T-helper 1 cell treated with Interleukin-12 subunit alpha and Interleukin-12 subunit beta and Interleukin-4 antibody, amounts not matched to agents 30 ng/mL and 1 ng/mL, for 36 hours (primary cell): ENCODE data around the gene TBC1D4. TPM values are rescaled to one million over a fixed set of nuclear protein-coding genes. Genes with fewer than 3 reads are reported as not detected.
"Not testable (repeated sequence)": the region's sequence is repeated elsewhere in the genome, so short reads cannot be mapped to it uniquely, and the experiment has no call there.

Experiments used
- intact Hi-C: fragments of 100-400 bp; cut with micrococcal nuclease; formaldehyde crosslinking; loops from one replicate; pipeline ENCODE4 v1.15.1; 2024
- total RNA-seq: library from RNA; stranded (reverse); gene quantifications from 2 replicates; pipeline ENCODE4 v1.2.3, GENCODE V29; 2022

The TBC1D4 gene
- total RNA-seq, 1 donor from 2014 or later = 11.9 TPM

DNA sequence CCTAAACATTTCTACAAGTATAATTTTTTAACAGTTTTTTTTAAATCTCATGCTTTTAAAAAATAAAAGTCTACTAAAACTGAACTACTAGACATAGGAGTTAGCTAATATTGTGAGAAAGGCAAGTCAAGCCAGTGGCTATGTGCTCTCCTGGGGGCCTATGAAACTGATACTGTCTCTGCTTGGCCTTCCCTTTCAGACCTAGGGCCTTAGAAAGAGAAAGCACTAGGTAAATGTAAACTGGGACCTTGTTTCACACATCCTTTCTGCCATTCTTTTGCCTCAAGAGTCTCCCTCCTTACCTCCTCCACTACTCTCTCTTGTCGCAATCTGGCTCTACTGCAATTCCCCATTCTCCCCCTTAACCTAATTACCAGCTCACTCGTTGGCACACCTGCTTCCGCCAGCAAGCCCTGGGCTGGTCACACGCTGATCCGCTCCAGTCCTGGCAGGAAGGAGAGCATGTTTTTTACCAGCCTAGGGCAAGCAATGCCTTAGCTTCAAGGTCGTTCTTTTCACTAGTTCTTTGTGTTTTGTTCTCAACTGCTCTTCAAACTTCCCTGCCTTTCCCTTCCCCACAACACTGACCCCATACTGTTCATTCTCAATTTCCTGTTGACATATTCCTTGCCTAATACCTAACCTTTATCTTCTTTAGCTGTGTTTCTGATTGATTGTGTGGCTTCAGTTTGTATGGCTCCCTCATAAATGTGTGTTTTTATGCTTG is 23.1 kb downstream of the TBC1D4 start:
- intact Hi-C loops = no loop called here

DNA sequence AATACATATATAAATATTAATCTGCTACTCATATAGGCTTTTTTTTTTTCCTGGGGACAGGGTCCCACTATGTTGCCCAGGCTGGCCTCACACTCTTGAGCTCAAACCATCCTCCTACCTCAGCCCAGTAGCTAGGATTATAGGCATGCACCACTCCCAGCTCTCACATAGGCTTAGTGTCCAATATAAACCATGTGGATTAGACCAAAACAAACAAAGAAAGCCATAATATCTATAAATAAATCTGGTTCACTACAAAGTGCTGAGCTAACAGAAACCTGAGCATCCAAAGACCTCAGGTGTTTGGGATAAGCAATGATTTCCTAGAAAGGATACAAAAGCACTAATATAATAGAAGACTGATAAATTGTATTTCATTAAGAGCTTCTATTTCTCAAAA is 26.0 kb downstream of the TBC1D4 start:
- intact Hi-C loops = no loop called here

DNA sequence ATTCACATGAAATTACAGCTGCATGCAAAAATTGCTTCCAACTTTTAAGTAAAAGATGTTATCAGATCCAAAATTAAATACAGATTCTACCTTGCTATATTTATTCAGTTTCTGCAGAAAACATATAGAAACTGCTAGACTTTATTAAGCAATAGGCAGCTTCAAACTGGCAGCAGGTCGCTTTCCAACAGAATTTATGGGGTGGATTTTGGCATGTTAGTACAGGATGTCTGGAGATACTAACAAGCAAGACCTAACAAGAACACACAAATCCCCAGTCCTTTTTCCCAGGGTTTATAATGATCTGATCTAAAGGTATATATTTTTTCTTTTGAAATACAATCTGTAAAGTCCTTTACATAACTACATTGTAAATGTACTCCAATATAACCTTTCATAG is 27.5 kb downstream of the TBC1D4 start:
- intact Hi-C loops = no loop called here

DNA sequence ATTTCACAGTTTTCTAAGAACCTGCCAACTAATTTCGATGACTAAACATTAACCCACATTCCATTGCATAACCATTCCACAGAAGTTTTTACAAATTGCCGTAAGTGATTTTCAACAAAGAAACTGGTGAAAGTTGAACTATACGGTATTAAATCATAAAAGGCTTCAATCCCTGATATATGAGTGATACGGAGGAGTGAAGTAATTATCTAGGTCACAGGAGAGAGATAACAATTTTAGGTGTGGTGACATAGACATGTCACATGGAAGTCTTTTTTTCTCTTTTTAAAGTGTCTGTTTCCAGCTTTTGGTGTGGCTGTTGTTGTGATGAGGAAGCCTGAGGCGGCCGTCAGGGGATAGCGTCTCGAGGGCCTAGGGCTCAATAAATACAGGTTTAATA is 29.4 kb downstream of the TBC1D4 start:
- intact Hi-C loops = no loop called here

DNA sequence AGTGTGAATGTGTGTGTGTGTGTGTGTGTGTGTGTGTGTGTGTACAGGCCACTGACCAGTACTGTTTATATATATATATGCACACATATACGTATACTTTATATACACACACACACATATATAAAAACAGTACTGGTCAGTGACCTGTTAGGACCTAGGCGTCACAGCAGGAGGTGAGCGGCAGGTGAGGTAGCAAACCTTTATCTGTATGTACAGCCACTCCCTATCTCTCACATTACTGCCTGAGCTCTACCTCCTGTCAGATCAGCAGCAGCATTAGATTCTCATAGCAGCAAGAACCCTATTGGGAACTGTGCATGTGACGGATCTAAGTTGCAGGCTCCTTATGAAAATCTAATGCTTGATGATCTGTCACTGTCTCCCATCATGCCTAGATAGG is 34.5 kb downstream of the TBC1D4 start:
- intact Hi-C loops = no loop called here

DNA sequence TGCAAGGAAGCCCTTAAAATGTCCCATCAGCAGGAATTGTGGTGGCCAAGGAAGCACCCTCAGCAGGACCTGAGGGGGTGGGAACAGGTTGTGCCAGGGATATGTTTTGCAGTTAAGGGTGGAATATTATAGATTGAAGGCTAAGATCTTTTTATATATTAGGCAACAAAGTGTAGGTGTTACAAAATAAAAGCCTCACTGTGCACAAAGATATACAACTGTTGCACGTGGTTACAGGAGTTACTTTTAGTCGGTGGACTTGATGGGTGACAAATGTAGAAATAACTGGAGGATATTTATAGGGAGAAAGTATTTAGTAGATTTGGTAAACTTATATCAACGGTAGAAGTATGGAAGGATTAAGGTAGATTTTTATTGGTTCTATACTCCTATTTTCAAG is 35.1 kb downstream of the TBC1D4 start:
- intact Hi-C loops = no loop called here

DNA sequence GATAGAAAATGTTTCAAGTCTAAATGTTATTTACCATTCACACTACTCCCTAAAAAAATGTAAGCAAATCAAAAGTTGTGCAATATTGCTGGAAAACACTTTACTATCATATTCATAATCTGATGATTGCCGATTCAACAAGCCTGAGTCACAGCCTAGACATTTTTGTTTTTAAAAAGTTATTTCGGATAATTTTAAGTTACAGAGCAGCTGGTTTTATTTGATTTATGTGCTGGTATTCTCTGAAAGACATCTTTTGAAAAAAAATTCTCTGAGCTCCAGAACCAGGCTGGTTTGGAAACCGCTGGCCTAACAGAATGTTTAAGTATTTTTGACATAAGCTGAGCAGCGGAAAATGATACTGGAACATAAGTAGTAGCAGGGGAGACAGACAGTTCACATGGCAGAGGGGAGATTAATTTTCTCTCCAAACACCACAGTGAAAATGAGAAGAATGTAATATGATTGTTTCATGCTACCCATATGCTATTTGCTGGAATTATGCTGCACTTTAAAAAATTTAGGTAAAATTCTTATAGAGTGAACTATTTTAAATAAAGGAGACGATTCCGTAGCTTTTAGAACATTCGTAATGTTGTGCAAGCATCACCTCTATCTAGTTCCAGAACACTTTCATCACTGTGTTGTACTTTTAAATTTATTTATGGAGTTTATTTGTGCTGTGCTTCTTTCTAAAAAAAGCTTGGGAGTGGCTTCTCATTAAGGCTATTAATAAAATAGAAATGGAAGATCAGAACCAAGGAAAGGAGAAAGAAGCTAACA is 36.1 kb downstream of the TBC1D4 start:
- intact Hi-C loops = no loop called here

DNA sequence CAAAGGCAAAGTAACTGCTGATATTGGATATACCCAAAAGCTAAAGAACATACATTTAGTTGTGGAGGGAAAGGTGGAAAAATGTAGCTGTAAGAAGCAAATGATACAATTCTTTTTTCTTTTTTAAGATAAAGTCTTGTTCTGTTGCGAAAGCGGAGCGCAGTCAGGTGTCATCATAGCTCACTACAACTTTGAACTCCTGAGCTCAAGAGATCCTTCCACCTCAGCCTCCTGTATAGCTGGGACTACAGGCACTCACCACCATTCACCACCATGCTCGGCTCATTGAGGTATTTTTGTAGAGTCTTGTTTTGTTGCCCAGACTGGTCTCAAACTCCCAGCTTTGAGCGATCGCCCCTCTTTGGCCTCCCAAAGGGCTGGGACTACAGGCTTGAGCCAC is 38.0 kb downstream of the TBC1D4 start:
- intact Hi-C loops = no loop called here

DNA sequence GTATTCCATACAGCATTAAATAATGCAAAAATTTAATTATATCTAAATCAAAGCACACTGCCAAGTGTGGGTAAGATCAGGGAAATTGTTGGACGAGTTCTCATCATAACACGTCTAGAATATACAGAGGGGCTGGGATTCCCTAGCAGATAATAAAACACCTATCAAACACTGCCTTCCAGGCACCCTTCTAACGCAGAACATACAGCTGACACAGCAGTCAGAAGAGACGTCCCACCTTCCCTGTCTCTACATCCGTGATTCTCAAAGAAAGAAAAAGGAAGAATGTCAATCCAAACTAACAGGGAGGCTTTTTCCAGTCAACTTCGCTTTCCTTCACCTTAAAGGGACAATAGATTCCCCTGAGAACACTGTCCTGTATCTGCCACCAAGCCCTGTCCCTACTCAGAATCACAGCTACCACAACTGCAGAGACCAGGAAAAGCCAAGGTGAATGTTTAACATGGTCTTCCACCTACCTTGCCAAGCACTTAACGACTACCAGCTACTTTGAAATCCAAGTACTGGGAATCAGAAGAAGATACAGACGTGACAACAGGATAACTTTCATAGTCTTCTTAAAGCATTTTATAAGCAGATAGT is 38.5 kb downstream of the TBC1D4 start:
- intact Hi-C loops = no loop called here

DNA sequence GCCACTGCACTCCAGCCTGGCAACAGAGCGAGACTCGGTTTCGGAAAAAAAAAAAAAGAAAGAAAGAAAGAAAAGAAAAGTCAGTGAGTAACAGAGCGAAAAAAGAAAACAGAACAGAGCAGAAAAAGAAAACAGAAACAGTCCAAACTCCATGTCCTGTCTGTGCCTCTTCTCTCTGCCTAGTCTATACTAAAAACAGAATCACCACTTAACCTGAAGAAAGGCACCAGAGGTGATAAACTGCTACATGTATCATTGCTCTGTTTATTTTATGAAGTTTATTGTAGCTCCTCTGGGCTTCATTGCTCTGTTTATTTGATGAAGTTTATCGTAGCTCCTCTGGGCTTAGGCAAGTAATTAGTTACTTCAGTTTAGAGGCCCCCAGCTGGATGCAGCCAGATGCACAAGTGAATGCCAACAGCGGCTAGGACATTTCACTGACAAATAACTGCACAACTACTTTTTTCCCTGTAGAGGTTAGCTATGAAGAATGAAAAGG is 39.2 kb downstream of the TBC1D4 start:
- intact Hi-C loops = no loop called here

DNA sequence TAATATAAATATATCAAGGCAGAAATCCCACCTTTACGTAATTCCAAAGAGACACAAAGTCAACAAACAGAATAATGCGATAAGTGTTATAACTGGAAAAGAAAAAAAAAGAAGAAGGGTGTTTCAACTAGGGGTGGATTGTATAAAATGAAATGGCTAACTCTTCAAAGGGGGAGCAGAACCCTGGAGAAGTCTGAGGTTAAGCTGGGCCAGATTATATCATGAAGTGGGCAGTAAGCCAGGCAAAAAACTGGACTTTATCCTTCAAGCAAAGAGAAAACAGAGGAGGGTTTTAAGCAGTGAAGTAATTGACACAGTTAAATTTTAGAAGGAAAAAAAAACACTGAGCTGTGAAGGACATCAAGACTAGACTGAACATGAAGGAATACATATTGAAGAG is 41.9 kb downstream of the TBC1D4 start:
- intact Hi-C loops = no loop called here

DNA sequence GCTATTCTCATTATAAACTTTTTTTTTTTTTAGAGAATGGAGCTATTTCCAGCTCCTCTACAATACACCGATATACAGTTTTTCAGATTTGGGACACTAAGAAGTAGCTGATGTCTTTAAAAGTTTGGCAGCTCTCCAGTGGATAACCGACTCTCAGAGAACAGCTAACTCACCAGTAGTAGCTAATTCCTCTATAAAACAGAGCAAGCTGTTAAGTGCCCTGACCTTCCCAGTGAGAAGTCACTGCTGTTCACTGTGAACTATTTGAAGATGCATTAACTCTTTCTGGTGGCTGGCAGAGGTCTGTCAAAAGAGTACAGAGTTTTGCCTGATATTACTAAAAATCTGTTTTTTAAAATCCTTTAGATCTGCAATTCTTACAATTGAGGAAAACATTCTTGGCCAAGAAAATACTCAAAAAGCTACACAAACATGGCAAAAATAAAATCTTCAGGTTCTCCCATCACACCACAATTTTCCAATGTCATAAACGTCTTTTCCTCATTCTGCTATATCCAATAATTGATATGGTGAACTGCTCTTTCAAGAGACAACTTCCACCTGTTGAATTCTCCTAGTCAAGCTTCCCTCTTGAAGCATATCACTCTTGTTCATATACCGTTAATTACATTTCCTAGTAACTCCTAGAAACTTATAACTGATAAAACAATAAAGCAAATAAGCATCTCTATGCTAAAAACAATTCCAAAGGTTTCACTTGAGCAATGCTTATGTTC is 44.2 kb downstream of the TBC1D4 start:
- intact Hi-C loops = no loop called here

DNA sequence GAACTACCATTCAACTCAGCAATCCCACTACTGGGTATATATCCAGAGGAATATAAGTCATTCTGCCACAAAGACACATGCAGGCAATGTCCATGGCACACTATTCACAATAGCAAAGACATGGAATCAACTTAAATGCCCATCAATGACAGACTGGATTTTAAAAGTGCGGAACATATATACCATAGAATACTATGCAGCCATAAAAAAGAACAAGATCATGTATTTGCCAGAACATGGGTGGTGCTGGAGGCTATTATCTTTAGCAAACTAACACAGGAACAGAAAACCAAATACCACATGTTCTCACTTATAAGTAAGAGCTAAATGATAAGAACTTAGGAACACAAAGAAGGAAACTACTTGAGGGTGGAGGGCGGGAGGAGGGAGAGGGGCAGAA is 47.8 kb downstream of the TBC1D4 start:
- intact Hi-C loops = not testable (repeated sequence)

DNA sequence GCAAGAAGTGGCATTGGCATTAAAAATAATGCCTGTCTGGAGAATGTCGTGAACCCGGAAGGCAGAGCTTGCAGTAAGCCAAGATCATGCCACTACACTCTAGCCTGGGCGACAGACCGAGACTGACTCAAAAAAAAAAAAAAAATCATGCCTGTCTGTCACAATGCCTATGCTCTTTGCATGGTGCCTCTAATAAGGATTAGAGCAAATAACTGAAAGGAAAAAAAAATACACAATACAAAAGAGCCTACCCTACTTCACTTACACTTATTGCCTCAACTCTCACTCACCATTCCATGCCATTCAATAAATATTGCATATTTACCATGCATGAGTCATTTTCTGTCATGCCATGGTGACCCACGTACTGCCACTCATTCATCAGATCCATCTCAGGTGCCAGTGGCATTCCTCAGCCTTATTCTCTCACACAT is 49.1 kb downstream of the TBC1D4 start:
- intact Hi-C loops = no loop called here

DNA sequence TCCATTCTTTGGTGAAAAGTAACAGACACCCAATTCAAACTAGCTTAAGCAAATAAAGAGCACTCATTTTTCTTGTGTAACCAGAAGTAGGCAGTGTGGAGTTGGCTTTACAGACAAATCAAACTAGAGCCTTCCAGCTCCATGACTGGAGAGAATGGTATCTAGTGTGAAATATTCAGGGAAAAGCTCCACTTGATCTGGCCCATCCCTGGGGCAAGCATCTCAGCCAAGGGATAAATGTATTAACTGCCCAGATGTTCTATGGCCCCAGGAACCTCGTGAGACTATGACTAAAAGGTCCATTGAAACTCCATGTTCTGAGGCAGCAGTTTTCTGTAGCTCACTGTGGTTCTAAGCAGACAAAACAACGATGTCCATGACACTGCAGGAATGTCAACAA is 49.9 kb downstream of the TBC1D4 start:
- intact Hi-C loops = no loop called here

DNA sequence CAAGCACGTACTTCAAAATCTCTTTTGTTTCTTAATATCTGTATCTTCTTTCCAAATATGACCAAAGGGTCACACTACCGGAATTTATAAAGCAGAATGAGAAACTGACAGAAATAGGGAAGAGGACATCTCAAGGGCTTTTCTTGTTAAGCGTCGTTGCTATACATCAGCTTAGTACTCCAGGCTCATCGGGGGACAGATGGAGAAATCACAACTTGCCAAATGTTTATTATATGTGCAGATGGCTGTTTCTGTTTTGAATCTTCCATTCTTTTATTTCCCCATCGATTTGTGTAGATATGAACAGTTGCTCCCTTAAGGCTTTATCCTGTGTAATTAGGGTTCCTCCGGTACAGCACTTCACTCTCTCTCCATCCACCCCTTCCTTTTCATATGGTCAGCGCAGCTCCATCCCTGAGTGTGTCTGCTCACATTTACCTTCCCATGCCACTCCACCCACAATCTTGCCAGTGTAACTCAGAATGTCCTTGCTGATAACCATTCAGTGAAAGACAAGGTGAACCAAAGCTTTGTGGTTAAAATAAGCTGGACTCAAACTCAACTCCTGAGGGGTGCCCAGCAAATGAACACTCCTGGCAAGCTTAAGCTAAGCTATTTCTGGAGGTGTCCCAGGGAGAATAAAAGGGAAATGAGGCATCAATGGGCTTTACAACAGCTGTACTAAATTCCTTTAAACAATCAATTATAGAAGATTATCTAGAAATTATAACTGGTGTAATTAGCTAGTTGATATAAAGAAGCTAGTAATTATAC is 51.3 kb downstream of the TBC1D4 start:
- intact Hi-C loops = no loop called here

DNA sequence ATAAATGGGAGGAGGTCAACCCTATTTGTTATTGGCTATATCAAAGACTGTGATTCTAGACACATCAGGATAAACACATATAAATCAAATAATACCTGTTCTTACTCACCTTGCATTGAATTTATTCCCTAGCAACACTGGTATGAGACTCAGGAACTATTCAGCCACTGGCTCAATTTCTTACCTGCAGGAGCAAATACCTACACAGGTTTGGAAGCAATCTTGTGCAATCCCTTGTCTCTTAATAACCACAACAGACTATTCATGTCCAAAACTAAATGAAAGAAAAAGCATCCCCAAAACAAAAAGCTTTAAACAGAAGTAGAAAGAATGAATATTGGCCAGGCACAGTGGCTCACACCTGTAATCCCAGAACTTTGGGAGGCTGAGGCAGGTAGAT is 55.5 kb downstream of the TBC1D4 start:
- intact Hi-C loops = no loop called here

DNA sequence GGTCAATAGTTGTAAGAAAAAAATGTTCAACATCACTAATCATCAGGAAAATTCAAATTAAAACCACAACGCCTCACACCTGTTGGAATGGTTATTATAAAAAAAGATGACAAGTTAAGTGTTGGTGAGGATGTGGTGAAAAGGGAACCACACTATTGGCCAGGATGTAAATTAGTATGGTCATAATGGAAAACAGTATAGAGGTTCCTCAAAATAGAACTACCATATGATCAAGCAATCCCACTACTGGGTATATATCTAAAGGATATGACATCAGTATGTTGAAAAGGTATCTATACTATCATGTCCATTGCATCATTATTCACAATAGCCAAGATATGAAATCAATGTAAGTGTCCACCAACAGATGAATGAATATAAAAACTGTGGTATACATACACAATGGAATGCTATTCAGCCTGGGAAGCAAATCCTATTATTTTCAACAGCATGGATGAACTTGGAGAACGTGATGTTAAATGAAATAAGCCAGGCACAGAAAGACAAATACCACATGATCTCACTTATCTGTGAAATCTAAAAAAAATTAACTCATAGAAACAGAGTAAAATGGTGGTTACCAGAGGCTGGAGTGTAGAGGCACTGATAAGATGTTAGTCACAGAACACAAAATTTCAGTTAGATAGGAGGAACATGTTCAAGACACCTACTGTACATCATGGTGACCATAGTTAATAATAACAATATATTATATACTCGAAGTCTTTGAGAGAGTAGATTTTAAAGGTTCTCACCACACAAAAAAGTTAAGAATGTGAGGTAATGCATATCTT is 56.6 kb downstream of the TBC1D4 start:
- intact Hi-C loops = no loop called here

DNA sequence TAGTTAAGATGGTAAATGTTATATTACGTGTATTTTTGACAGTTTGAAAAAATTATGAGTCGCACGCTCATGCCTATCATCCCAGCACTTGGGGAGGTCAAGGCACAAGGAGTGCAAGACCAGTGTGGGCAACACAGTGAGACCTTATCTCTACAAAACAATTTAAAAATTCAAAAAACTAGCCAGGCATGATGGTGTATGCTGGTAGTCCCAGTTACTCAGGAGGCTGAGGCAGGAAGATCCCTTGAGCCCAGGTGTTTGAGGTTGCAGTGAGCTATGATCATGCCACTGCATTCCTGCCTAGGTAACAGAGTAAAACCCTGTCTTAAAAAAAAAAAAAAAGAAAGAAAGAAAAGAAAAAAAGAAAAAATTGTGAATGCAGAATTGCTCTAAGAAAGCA is 58.0 kb downstream of the TBC1D4 start:
- intact Hi-C loops = no loop called here

DNA sequence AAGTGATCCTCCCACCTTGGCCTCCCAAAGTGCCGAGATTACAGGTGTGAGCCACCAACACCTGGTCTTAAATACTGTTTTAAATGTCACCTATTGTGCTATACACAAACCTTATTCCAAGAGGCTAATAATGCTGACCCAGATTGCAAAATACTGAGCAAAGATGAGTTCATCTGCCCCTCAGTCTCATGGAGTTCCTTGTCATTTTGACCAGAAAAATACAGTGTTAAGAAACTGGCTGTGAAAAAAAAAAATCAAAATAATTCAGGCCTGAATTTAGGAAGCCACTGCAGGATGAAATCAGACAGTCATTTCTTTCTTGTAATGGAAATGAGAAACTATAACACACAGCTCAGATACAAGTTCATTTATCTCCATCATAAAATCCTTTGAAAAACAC is 59.9 kb downstream of the TBC1D4 start:
- intact Hi-C loops = no loop called here
